Mononuclear cell (primary cell): ENCODE results near the gene PPP1R27. TPM values are rescaled to one million over a fixed set of nuclear protein-coding genes. Genes with fewer than 3 reads are reported as not detected.
A peak's percentile ranks its signal among the peaks of the same experiment; 100 is the strongest.

Experiments used
- H3K27me3 ChIP-seq: 2 replicates; pipeline ENCODE4 v1.6.0; 2011; ENCODE audit warnings: low read length, control low read depth; ENCODE audit not compliant: insufficient read depth
- H3K4me1 ChIP-seq: 2 replicates; pipeline ENCODE4 v1.5.1; 2011; ENCODE audit warnings: mild to moderate bottlenecking, low read length, control low read depth; ENCODE audit not compliant: insufficient read depth
- H3K4me3 ChIP-seq: 2 replicates; pipeline ENCODE4 v1.5.1; 2011; ENCODE audit warnings: mild to moderate bottlenecking, low read length, moderate library complexity
- H3K9me3 ChIP-seq: 2 replicates; pipeline ENCODE4 v1.5.1; 2011; ENCODE audit warnings: low read depth, mild to moderate bottlenecking, control low read depth, low read length
- total RNA-seq: library from RNA; depleted of rRNA; stranded (reverse); fragments of >200 nt; gene quantifications from one replicate; pipeline ENCODE4 v1.2.3, GENCODE V29; 2012

Gene PPP1R27
- not detected for total RNA-seq

- Histone ChIP-seq H3K4me1 (peaks cover 46% of the 10 kb centered on the region), H3K9me3 (no peaks in the 10 kb centered on the region), H3K27me3 (no peaks in the 10 kb centered on the region), H3K4me3 (no peak within 1 kb of the TSS)
Measured at GRCh38 chr17:81834831-81835267, at the start of gene PPP1R27. TSS of gene PPP1R27 (minus strand) at chr17:81835050. CDS start at chr17:81834953, 97 bp downstream.

DNA sequence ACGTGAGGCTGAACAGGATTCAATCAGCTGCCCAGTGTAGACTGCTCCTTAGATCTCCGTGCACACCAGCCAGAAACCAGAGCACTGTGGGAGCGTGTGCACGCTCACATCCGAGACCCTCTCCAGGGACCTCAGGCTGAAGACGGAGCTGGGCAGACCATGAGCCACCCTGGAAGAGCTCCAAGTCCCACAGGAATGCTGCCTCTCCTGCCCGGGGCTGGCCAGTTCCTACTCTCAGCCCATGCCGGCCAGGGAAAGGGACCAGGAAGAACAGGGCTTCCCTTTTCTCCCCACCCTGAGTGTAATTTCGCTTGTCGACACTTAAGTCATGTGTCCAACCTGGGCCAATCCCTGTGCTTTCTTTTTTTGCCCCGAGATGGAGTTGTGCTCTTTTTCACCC lies 49.7 kb upstream of the PPP1R27 start:
- Histone ChIP-seq H3K9me3 (no peaks in the 10 kb centered on the region), H3K4me1 (no peaks in the 10 kb centered on the region), H3K4me3 (no peak overlapping the region), H3K27me3 (no peaks in the 10 kb centered on the region)

DNA sequence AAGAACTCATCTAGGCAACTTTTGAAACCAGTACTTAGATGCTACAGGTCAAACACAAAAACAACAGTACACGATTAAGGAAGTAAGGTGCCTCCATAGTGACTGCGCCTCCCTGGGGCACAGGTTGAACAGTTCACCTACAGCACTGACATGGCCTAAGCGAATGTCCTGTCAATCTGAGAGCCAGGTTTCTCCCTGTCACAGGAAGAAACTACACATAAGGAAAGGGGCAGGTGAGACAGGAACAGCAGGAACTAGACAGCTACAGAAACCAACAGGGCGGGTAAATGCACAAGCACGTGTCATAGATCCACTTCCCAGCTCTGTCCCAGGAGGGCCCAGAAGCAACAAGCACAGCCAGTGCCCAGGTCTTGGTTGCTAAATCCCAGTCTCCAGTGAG lies 44.3 kb upstream of the PPP1R27 start:
- Histone ChIP-seq H3K27me3 (no peaks in the 10 kb centered on the region), H3K9me3 (no peaks in the 10 kb centered on the region), H3K4me1 (no peaks in the 10 kb centered on the region), H3K4me3 (no peak overlapping the region)

DNA sequence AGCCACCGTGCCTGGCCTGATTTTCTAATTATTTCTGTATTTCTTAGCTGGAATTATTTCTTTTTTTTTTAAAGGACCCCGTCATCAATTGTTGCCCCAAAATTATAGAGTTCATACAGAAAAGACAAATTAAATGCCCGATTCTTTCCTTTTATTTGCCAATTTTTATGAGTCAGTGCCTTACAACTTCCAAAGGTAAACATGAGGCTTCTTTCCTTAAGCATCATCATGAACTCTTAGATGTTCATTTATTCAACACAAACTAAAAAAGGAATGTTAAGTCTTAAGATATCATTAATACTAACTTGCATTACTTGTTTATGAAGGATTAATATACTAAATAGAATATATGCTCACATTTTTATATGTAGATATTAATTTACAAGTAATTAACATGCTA lies 43.4 kb upstream of the PPP1R27 start:
- Histone ChIP-seq H3K4me1 (no peaks in the 10 kb centered on the region), H3K9me3 (no peaks in the 10 kb centered on the region), H3K4me3 (no peak overlapping the region), H3K27me3 (no peaks in the 10 kb centered on the region)

GRCh38 chr17:81877569-81877968 lies 42.7 kb upstream of the PPP1R27 start:
- no peaks in the 10 kb centered on the region for H3K27me3 ChIP-seq
- H3K9me3 ChIP-seq, result no peaks in the 10 kb centered on the region
- no peak overlapping the region for H3K4me3 ChIP-seq
- peaks cover 7% of the 10 kb centered on the region for H3K4me1 ChIP-seq

DNA sequence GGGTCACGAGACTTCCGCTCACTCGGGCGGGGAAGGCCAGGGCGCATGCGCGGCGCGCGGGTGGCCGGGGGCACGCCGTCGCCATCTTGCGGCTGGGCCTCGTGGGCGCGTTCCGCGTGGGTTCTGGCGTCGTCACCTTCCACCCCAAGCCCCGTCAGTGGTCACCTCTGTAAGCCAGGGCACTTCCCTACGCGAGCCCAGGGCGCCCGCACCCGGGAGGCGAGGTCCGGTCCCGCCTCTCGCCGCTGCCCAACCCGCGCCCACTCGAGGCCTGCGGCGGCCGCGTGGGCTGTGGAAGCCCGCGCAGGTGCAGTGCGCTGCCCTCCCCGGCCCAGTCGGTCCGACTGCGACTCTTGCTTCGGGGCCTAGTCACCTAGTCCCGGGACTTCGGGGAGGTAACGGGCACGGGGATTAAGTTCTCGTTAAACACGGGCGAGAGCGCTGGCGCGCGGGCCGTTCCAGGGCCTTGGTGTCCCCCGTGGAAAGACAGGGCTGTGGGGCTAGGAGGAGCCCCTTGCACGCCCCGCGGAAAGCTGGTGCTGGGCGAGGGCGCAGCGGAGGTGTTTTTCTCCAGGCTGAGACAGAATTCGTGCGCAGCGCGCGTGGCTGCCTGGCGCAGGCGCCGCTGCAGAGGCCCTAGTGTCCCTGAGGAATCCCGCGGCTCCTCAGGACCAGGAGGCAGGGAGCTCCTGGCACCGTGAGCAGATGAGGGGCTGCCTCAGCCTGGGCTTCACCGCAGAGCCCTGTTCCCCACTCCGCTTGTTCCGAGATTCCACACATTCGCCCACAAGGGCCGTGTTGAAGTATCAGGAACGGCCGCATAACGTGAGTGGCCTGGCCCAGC lies 36.8 kb upstream of the PPP1R27 start:
- Histone ChIP-seq H3K9me3 (no peaks in the 10 kb centered on the region), H3K4me1 (peaks cover 56% of the 10 kb centered on the region), H3K4me3 (peak overlapping the region; percentile 85), H3K27me3 (no peaks in the 10 kb centered on the region)

DNA sequence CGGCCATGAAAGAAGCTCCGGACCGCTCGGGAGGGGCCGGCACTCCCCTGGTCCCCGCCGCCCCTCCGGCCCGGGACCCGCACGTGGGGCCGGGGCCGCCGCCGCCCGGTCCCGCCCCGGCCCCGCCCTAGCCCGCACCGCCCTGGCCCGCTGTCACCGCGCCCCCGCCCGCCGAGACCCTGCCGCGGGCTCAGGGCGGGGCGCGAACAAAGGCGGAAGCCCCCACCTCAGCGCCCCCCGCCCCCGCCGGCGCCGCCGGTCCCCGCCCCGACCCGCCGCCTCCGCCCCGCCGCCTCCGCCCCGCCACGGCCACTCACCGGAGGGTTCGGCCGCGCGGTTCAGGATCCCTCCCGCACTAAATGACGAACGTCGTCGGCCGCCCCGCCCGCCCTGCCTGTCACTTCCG lies 36.1 kb upstream of the PPP1R27 start, which contains the start of gene ARHGDIA:
TSS of gene ARHGDIA (minus strand) at position 357 of the 406 bp plus-strand sequence. CDS start 1,407 bp downstream, outside the sequence.
- no peaks in the 10 kb centered on the region for H3K27me3 ChIP-seq
- no peaks in the 10 kb centered on the region for H3K9me3 ChIP-seq
- peak within 1 kb of the TSS; percentile 87 for H3K4me3 ChIP-seq
- H3K4me1 ChIP-seq, result peaks cover 61% of the 10 kb centered on the region

GRCh38 chr17:81870131-81870980 lies 35.5 kb upstream of the PPP1R27 start:
- peaks cover 61% of the 10 kb centered on the region for H3K4me1 ChIP-seq
- H3K9me3 ChIP-seq, result no peaks in the 10 kb centered on the region
- peak overlapping the region; percentile 87 for H3K4me3 ChIP-seq
- no peaks in the 10 kb centered on the region for H3K27me3 ChIP-seq

GRCh38 chr17:81869221-81870130 lies 34.6 kb upstream of the PPP1R27 start:
- H3K4me1 ChIP-seq, result peaks cover 61% of the 10 kb centered on the region
- H3K4me3 ChIP-seq, result peak overlapping the region; percentile 87
- no peaks in the 10 kb centered on the region for H3K9me3 ChIP-seq
- no peaks in the 10 kb centered on the region for H3K27me3 ChIP-seq

GRCh38 chr17:81868674-81869220 lies 33.9 kb upstream of the PPP1R27 start:
- H3K27me3 ChIP-seq, result no peaks in the 10 kb centered on the region
- peaks cover 61% of the 10 kb centered on the region for H3K4me1 ChIP-seq
- H3K4me3 ChIP-seq, result no peak overlapping the region
- no peaks in the 10 kb centered on the region for H3K9me3 ChIP-seq

DNA sequence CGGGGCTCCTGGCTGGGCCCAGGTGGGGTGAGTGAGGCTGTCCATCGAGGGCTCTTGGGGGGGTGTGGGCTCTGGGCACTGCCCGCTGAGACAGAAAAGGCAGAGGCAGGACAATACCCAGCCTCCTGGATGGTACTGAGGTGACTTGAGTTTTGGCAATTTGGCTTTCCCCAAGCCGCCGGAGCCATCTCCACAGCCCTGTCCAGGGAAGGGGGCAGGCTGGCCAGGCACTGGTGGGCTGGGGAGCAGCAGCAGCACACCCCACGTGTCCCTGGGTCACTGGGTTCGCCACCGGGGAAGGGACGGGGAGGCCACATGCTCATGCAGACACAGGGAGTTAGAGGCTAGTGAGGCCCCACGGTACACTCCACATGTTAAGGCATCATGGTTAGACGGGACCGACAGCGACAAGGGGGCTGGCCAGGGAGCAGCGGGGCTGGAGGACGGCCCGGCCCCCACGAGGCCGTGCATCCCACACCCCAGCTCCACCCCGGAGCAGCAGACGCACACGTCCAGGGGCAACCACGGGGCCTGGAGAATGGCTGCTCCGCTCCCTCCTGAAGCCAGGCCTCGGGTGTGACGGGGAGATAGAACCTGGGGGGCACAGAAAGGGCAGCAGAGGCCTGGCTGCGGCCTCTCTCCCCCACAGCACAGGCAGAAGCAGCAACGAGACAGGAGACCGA lies 33.3 kb upstream of the PPP1R27 start:
- Histone ChIP-seq H3K4me1 (peaks cover 65% of the 10 kb centered on the region), H3K27me3 (no peaks in the 10 kb centered on the region), H3K4me3 (no peak overlapping the region), H3K9me3 (no peaks in the 10 kb centered on the region)

DNA sequence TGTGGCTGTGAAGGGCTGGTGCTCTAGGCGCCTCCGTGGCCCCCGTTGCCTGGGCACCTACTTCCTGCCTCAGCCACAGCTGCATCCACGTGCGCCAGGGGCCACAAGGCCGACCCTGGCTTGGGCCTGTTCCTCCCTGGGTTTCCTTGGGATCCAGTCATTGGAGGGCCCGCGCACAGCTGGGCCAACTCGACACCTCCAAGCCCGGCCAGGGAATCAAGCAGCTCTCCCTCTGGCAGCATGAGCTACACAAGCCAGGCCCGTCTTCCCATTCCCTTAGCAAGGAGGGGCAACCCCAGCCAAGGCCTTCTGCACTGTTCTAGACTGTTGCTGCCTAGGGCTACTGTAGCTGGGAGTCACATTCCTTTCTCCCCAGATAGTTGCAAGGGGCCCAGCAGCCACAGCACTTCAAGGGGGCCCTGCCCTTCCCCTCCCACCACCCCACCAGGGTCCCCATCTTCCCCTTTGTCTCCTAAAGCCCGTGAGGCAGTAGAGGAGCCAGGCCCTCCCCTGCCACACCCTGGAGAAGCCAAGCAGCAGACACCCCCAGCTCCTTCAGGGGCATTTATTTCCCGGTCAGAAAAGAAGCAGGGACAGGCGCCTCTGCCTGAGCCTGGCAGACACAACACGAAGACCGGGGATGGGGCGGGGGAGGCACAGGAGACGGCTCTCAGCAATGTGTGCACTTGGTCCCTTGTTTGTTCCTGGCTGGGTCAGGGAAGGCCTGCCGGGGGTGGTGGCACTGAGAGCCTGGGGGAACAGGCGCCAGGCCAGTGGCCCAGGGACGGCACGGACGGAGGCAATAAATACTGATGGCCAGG lies 32.5 kb upstream of the PPP1R27 start:
- Histone ChIP-seq H3K27me3 (no peaks in the 10 kb centered on the region), H3K4me1 (peaks cover 64% of the 10 kb centered on the region), H3K9me3 (no peaks in the 10 kb centered on the region), H3K4me3 (no peak overlapping the region)

DNA sequence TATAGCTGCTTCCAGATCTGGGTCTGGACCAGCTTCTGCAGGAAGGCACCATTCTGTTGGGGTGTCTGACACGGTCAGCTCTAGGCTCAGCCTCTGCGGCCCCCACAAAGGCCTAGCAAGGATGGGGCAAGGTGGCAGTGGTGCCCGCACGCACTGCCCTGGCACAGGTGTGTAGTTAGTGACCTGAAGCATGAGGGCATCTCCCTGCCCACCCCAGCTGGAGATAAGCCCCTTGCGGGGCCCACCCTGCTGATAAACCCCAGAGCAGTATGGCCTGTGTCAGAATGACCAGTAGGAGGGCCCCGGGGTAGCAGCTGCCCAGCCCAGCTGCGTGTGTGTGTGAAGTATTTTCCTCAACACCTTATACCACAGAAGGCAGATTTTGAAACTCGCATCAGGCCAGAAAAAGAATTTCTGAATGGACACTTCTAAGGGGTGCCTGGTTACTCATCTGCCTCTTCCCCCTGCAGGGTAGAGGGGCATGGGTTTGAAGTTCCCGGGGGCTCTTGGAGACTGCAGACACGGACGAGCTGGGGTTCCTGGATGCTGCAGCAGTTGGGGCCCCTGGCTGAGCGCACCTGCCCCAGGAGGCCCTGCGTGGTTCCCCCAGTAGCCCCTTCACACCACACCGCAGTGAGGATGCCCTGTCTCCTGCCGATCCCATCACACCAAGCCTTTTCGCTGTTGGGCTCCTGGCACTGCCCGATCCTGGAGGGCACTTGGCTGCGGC lies 31.8 kb upstream of the PPP1R27 start:
- Histone ChIP-seq H3K9me3 (no peaks in the 10 kb centered on the region), H3K27me3 (no peaks in the 10 kb centered on the region), H3K4me3 (no peak overlapping the region), H3K4me1 (peaks cover 63% of the 10 kb centered on the region)
